ENCODE measurements around the gene SPATA18.

SPATA18 gene

DNA sequence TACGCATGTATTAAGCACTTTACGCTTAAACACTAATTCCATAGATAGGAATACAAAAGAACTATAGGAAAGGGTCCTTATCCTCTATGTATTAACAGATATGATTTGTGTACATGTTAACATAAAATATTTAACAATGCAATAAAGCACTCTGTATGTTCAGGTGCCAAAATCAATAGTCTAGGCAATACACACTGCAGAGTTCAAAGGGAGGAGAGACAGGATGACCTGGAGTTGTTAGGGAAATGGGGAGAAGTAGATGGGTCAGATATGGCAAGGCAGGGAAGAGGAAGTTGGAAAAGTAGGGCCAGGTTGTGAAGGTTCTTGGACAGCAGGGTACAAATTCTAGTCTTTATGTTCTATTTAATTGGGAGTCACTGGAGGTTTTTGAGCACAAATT lies 15.9 kb upstream of the SPATA18 start:
- H3K4me1 ChIP-seq (ENCODE audit: control insufficient read depth, insufficient read depth, low read length) = no peaks in the 10 kb centered on the region
- TF ChIP-seq ZNF776 (tag by site-specific recombination; IDR thresholded peaks at IDR 0.05; ENCODE audit: borderline replicate concordance) (no peak), KLF16 (tag by site-specific recombination; IDR thresholded peaks at IDR 0.05) (no peak), TCF7L2 (IDR thresholded peaks at IDR 0.05; ENCODE audit: borderline replicate concordance, low read depth, low read length) (no peak), ZNF214 (tag by site-specific recombination; IDR thresholded peaks at IDR 0.05; ENCODE audit: borderline replicate concordance) (no peak), IKZF3 (tag by site-specific recombination; IDR thresholded peaks at IDR 0.05) (no peak), ZNF274 (IDR thresholded peaks at IDR 0.05; ENCODE audit: low read length) (no peak), ZNF274 (tag by site-specific recombination; IDR thresholded peaks at IDR 0.05; ENCODE audit: borderline replicate concordance) (no peak), SCRT1 (tag by site-specific recombination; IDR thresholded peaks at IDR 0.05; ENCODE audit: borderline replicate concordance) (no peak), MZF1 (tag by site-specific recombination; IDR thresholded peaks at IDR 0.05; ENCODE audit: borderline replicate concordance) (no peak), GLIS1 (tag by site-specific recombination; IDR thresholded peaks at IDR 0.05) (no peak), ZNF140 (tag by site-specific recombination; IDR thresholded peaks at IDR 0.05) (no peak), ZNF292 (tag by site-specific recombination; IDR thresholded peaks at IDR 0.05; ENCODE audit: borderline replicate concordance, low read depth) (no peak), ZNF157 (tag by site-specific recombination; IDR thresholded peaks at IDR 0.05) (no peak)
- TF ChIP-seq, protein P1, sequence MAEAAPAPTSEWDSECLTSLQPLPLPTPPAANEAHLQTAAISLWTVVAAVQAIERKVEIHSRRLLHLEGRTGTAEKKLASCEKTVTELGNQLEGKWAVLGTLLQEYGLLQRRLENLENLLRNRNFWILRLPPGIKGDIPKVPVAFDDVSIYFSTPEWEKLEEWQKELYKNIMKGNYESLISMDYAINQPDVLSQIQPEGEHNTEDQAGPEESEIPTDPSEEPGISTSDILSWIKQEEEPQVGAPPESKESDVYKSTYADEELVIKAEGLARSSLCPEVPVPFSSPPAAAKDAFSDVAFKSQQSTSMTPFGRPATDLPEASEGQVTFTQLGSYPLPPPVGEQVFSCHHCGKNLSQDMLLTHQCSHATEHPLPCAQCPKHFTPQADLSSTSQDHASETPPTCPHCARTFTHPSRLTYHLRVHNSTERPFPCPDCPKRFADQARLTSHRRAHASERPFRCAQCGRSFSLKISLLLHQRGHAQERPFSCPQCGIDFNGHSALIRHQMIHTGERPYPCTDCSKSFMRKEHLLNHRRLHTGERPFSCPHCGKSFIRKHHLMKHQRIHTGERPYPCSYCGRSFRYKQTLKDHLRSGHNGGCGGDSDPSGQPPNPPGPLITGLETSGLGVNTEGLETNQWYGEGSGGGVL (tag by site-specific recombination; IDR thresholded peaks at IDR 0.05) = no peak
- TF ChIP-seq, protein P2, sequence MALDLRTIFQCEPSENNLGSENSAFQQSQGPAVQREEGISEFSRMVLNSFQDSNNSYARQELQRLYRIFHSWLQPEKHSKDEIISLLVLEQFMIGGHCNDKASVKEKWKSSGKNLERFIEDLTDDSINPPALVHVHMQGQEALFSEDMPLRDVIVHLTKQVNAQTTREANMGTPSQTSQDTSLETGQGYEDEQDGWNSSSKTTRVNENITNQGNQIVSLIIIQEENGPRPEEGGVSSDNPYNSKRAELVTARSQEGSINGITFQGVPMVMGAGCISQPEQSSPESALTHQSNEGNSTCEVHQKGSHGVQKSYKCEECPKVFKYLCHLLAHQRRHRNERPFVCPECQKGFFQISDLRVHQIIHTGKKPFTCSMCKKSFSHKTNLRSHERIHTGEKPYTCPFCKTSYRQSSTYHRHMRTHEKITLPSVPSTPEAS (tag by site-specific recombination; IDR thresholded peaks at IDR 0.05) = no peak
- TF ChIP-seq, protein P3, sequence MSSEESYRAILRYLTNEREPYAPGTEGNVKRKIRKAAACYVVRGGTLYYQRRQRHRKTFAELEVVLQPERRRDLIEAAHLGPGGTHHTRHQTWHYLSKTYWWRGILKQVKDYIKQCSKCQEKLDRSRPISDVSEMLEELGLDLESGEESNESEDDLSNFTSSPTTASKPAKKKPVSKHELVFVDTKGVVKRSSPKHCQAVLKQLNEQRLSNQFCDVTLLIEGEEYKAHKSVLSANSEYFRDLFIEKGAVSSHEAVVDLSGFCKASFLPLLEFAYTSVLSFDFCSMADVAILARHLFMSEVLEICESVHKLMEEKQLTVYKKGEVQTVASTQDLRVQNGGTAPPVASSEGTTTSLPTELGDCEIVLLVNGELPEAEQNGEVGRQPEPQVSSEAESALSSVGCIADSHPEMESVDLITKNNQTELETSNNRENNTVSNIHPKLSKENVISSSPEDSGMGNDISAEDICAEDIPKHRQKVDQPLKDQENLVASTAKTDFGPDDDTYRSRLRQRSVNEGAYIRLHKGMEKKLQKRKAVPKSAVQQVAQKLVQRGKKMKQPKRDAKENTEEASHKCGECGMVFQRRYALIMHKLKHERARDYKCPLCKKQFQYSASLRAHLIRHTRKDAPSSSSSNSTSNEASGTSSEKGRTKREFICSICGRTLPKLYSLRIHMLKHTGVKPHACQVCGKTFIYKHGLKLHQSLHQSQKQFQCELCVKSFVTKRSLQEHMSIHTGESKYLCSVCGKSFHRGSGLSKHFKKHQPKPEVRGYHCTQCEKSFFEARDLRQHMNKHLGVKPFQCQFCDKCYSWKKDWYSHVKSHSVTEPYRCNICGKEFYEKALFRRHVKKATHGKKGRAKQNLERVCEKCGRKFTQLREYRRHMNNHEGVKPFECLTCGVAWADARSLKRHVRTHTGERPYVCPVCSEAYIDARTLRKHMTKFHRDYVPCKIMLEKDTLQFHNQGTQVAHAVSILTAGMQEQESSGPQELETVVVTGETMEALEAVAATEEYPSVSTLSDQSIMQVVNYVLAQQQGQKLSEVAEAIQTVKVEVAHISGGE (tag by site-specific recombination; conservative IDR thresholded peaks at IDR 0.05; ENCODE audit: low read depth) = no peak
- TF ChIP-seq, protein P4, sequence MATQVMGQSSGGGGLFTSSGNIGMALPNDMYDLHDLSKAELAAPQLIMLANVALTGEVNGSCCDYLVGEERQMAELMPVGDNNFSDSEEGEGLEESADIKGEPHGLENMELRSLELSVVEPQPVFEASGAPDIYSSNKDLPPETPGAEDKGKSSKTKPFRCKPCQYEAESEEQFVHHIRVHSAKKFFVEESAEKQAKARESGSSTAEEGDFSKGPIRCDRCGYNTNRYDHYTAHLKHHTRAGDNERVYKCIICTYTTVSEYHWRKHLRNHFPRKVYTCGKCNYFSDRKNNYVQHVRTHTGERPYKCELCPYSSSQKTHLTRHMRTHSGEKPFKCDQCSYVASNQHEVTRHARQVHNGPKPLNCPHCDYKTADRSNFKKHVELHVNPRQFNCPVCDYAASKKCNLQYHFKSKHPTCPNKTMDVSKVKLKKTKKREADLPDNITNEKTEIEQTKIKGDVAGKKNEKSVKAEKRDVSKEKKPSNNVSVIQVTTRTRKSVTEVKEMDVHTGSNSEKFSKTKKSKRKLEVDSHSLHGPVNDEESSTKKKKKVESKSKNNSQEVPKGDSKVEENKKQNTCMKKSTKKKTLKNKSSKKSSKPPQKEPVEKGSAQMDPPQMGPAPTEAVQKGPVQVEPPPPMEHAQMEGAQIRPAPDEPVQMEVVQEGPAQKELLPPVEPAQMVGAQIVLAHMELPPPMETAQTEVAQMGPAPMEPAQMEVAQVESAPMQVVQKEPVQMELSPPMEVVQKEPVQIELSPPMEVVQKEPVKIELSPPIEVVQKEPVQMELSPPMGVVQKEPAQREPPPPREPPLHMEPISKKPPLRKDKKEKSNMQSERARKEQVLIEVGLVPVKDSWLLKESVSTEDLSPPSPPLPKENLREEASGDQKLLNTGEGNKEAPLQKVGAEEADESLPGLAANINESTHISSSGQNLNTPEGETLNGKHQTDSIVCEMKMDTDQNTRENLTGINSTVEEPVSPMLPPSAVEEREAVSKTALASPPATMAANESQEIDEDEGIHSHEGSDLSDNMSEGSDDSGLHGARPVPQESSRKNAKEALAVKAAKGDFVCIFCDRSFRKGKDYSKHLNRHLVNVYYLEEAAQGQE (tag by site-specific recombination; IDR thresholded peaks at IDR 0.05) = no peak
- peaks cover 0 to 33% of the 10 kb centered on the region in 2 experiments; a peak in 1 of 3 replicates for H3K36me3 ChIP-seq (ENCODE audit: control insufficient read depth in 2 of 2, insufficient read depth in 1 of 2, low read length in 2 of 2)
- CTCF ChIA-PET = no interaction called here
- no peak overlapping the region for H3K27ac ChIP-seq (ENCODE audit: extremely low read depth, low read depth, low read length)
- no peaks in the 10 kb centered on the region for H3K9me3 ChIP-seq (ENCODE audit: control insufficient read depth, insufficient read depth, low read depth, low read length)
- POLR2A ChIA-PET = no interaction called here
- H3K4me3 ChIP-seq (ENCODE audit: low read depth, low read length) = no peak overlapping the region

All from HEK293 (cell line).